Gastroesophageal sphincter (tissue), 3 donors: ENCODE data around the gene SLIT3.

Experiments used
- CTCF ChIP-seq, 4 experiments: fragments of 200-600 bp in 2 of 4; fragments of 450-650 bp in 2 of 4; sonication (generic) in 1 of 4; IDR thresholded peaks; one replicate each; pipeline ENCODE4 v1.5.1; 2017 to 2019; ENCODE audit warnings: antibody characterized with exemption in 4 of 4, mild to moderate bottlenecking in 2 of 4, moderate library complexity in 2 of 4
- EP300 ChIP-seq: sonication (generic); formaldehyde crosslinking; IDR thresholded peaks from one replicate; pipeline ENCODE4 v1.6.1; 2017; ENCODE audit warnings: antibody characterized with exemption, mild to moderate bottlenecking
- POLR2A ChIP-seq, 2 donors: fragments of 450-650 bp; IDR thresholded peaks; one replicate each; pipeline ENCODE4 v1.6.1; 2017; ENCODE audit warnings: antibody characterized with exemption in 2 of 2, mild to moderate bottlenecking in 2 of 2, moderate library complexity in 1 of 2
- POLR2AphosphoS5 ChIP-seq: sonication (generic); formaldehyde crosslinking; IDR thresholded peaks from one replicate; pipeline ENCODE4 v1.6.1; 2017; ENCODE audit warnings: antibody characterized with exemption

GRCh38 chr5:168624850-168625364 is 676.0 kb downstream of the SLIT3 start:
- no peak for TF ChIP-seq CTCF (IDR thresholded peaks at IDR 0.05)
- no peak for TF ChIP-seq POLR2A (IDR thresholded peaks at IDR 0.05)
- no peak for TF ChIP-seq EP300
- TF ChIP-seq POLR2AphosphoS5 = no peak
